HEK293T (cell line): ENCODE data around the gene FASTKD2.
"Not testable (repeated sequence)": the region's sequence is repeated elsewhere in the genome, so short reads cannot be mapped to it uniquely, and the experiment has no call there.

Experiments used
- CTCF ChIA-PET: fragments of 350-600 bp; formaldehyde crosslinking; extraction: SDS; loops from one replicate; lab custom pipeline; 2021; ENCODE audit warnings: antibody characterized with exemption, inconsistent platforms; lab: Yijun Ruan, JAX
- POLR2A ChIA-PET: fragments of 350-600 bp; formaldehyde crosslinking; extraction: SDS; loops from one replicate; lab custom pipeline; 2020; ENCODE audit warnings: antibody characterized with exemption, inconsistent platforms; lab: Yijun Ruan, JAX
- DNase-seq: peaks from one replicate; pipeline ENCODE4 v3.0.0; 2012; ENCODE audit warnings: mixed read lengths; ENCODE audit errors: extremely low spot score
- ARNT ChIP-seq: fragments of 450-650 bp; IDR thresholded peaks from 2 replicates; pipeline ENCODE4 v1.6.1; 2017; ENCODE audit warnings: mild to moderate bottlenecking
- BHLHE40 ChIP-seq: fragments of 450-650 bp; IDR thresholded peaks from 2 replicates; pipeline ENCODE4 v1.6.1; 2016; ENCODE audit warnings: mild to moderate bottlenecking, moderate library complexity, borderline replicate concordance
- CTBP1 ChIP-seq: fragments of 450-650 bp; IDR thresholded peaks from 2 replicates; pipeline ENCODE4 v1.6.1; 2016; ENCODE audit warnings: borderline replicate concordance
- ELF4 ChIP-seq: fragments of 450-650 bp; IDR thresholded peaks from 2 replicates; pipeline ENCODE4 v1.6.1; 2017; ENCODE audit warnings: antibody characterized with exemption
- FOXA1 ChIP-seq: fragments of 450-650 bp; IDR thresholded peaks from 2 replicates; pipeline ENCODE4 v1.6.1; 2016; ENCODE audit warnings: mild to moderate bottlenecking
- FOXK2 ChIP-seq: fragments of 450-650 bp; IDR thresholded peaks from 2 replicates; pipeline ENCODE4 v1.6.1; 2016; ENCODE audit warnings: mild to moderate bottlenecking
- FOXM1 ChIP-seq: fragments of 450-650 bp; IDR thresholded peaks from 2 replicates; pipeline ENCODE4 v1.6.1; 2017; ENCODE audit warnings: mild to moderate bottlenecking, borderline replicate concordance
- HDGF ChIP-seq: fragments of 450-650 bp; IDR thresholded peaks from 2 replicates; pipeline ENCODE4 v1.6.1; 2017; ENCODE audit warnings: antibody characterized with exemption, borderline replicate concordance
- L3MBTL2 ChIP-seq: fragments of 450-650 bp; conservative IDR thresholded peaks from 2 replicates; pipeline ENCODE4 v1.6.1; 2016; ENCODE audit warnings: mild to moderate bottlenecking
- LEF1 ChIP-seq: fragments of 450-650 bp; IDR thresholded peaks from 2 replicates; pipeline ENCODE4 v1.6.1; 2017; ENCODE audit warnings: mild to moderate bottlenecking, borderline replicate concordance
- NFRKB ChIP-seq: fragments of 450-650 bp; IDR thresholded peaks from 2 replicates; pipeline ENCODE4 v1.6.1; 2016; ENCODE audit warnings: mild to moderate bottlenecking, moderate library complexity
- PKNOX1 ChIP-seq: fragments of 450-650 bp; IDR thresholded peaks from 2 replicates; pipeline ENCODE4 v1.6.1; 2016
- SP1 ChIP-seq: fragments of 450-650 bp; IDR thresholded peaks from 2 replicates; pipeline ENCODE4 v1.6.1; 2017
- SUZ12 ChIP-seq: fragments of 450-650 bp; IDR thresholded peaks from 2 replicates; pipeline ENCODE4 v1.6.1; 2016; ENCODE audit warnings: mild to moderate bottlenecking
- TARDBP ChIP-seq: fragments of 450-650 bp; IDR thresholded peaks from 2 replicates; pipeline ENCODE4 v1.6.1; 2016
- ZNF384 ChIP-seq: fragments of 450-650 bp; IDR thresholded peaks from 2 replicates; pipeline ENCODE4 v1.6.1; 2016

The FASTKD2 gene

GRCh38 chr2:206800506-206801417, 35.4 kb downstream of the FASTKD2 start:
- ChIA-PET CTCF (interaction anchor here (0.7 to 1.7 kb wide), 4 partner anchors 106 to 824 kb away, joined by 3 to 9 read pairs (median 4); partner anchors contain the start of gene METTL21A), POLR2A (no interaction called here)
- TF ChIP-seq ELF4, result no peak
- DNase-seq, result peak; percentile 69

DNA sequence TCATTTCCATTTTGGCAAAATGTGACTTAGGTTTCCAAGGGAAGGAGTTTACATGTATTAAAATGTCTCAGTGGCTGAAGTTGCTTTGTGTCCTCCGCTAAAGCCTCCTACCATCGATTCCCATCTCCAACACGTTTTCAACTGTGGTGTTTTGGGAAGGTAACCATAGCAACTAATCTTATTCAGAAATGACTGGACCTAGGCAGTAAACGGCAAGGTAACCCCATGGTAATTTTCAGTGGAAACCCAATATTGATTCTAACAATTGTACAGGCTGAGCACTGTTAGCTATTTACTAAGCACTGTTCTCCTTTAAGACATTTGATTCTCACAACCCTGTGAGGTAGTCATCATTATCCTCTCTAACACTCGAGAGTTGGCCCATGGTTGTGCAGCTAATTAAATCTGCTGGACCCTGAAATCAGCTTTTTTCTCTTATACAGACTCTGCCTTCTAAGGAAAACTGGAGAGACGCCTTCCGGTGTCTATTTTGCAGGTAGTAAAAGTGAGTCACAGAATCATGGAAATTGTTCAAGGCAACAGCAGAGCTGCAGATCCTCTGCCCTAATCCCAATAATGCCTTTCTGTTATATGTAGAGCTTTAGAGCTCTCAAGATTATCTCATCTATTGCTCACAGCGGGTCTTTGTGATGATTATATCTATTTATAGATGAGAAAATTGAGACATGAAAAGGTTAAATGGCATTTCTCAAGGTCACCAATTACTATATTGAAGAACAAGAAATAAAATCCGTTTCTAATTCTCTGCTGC, 36.2 kb downstream of the FASTKD2 start:
- CTCF ChIA-PET, result interaction anchor here (1.7 kb wide), 1 partner anchor 672 kb away, joined by 9 read pairs; no protein-coding TSS in a partner anchor
- TF ChIP-seq FOXM1 (no peak), HDGF (no peak), ZNF384 (no peak), CTBP1 (no peak), BHLHE40 (no peak), NFRKB (no peak), LEF1 (no peak), SP1 (no peak), FOXK2 (no peak), L3MBTL2 (no peak), SUZ12 (no peak), PKNOX1 (no peak), TARDBP (no peak), FOXA1 (no peak), ARNT (no peak), ELF4 (no peak)

DNA sequence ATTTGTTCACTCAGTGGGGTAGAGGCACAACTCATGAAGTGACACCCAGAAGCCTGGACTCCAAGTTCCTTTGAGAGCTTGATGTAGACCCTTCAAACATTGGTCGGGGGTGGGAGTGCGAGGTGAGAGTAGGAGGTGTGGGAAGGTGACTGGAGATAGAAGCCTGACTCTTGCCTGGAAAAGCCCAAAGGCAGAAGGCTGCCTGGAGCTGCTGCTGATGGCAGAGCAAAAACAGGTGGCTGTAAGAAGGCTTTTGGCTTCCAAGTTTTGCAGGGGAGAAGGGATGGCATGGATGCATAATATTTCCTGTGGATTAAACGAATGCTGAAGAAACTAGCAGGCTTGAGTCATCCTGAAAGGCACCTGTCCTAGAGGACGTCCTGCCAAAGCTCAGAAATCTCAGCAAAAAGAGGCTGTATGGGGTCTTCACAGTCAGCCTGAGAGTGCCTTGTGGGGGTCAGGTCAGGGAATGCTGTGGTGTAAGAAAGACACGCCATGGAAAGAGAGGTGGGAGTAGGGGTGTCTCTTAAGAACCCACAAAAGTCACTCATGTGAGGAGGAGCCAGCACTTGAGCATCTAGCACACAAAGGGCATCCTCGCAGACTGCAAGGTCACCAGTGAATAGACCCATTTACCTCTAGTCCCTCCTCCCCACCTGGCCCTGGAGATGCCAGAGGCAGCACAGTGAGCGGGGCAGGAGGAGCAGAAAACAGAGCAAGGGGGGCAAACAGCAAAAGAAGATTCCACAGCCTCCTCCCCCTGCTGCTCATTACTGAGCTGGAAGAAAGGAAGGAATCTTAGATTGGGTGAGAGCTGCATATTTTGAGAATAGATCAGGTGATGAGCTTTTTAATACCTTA, 37.5 kb downstream of the FASTKD2 start:
- no peak for DNase-seq
- ChIA-PET POLR2A (no interaction called here), CTCF (interaction anchor here (0.7 to 1.2 kb wide), 2 partner anchors 21 to 667 kb away, joined by 4 read pairs; no protein-coding TSS in a partner anchor)
- TF ChIP-seq HDGF (no peak), ZNF384 (no peak), BHLHE40 (no peak), FOXA1 (no peak), ELF4 (no peak), SUZ12 (no peak), ARNT (no peak), PKNOX1 (no peak), FOXK2 (no peak), L3MBTL2 (no peak), TARDBP (no peak), LEF1 (no peak), CTBP1 (no peak)

More for the DNA sequence above, 36.2 kb downstream of the FASTKD2 start:
- DNase-seq, result no peak
- POLR2A ChIA-PET, result no interaction called here

- ChIA-PET CTCF (no interaction called here), POLR2A (no interaction called here)
- TF ChIP-seq ELF4 (no peak), BHLHE40 (no peak), LEF1 (no peak)
- DNase-seq, result no peak
Measured at GRCh38 chr2:206804326-206804725, 38.9 kb downstream of the FASTKD2 start.

DNA sequence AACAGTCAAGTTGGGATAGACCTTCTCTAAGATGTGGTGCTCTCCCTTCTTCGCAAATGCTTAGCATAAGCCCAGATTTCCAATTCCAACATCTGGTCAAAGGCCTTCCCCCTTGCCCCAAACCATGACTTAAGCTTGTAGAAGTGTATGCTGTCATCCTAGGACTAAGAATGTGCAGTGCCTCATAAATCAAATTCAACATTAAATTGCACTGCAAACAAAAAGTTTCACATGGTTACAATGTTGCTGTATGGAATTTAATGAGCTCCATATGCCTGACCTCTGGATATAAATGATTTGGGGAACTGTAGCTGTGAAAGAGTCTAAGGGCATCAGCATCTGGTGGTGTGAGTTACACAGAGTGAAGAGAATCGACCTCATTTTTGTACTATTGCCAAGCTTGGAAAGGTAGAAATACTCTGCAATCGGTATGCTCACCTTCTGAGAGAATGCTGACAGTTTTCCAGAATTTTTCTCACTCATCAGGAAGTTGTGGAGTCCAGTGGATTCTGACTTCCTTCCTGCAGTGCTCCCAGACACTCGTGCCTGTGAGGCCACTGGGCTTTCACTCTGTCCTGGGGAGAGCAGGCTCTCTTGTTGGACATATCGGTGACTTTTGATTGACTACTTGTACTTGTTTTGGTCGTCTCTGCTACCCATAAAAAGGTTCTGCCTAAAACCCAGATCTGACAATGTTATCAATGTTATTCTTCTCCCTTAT, 40.6 kb downstream of the FASTKD2 start:
- ChIA-PET CTCF (interaction anchor here (0.6 kb wide), 1 partner anchor 820 kb away, joined by 3 read pairs; no protein-coding TSS in a partner anchor), POLR2A (no interaction called here)
- TF ChIP-seq FOXK2 (no peak), ZNF384 (no peak), PKNOX1 (peak; percentile 26; the same call in 1 of the 2 replicates)
- DNase-seq, result no peak

- CTCF ChIA-PET, DNase-seq, POLR2A ChIA-PET: not testable (repeated sequence)
Measured at GRCh38 chr2:206807624-206808023, 42.2 kb downstream of the FASTKD2 start.

DNA sequence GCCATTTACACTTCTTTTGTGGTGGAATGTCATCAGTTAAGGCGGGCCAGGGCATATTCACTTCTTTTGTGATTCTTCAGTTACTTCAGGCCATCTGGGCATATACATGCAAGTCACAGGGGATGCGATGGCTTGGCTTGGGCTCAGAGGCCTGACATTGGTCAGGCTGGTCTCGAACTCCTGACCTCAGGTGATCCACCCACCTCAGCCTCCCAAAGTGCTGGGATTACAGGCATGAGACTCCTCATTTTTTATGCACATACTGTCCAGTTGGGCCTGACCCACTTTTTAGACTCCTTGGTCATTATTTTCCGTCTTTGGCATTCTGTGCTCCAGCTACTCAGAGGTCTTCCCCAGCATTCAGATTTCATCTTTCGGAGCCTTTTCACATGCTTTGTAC, 47.1 kb downstream of the FASTKD2 start:
- DNase-seq, CTCF ChIA-PET, POLR2A ChIA-PET: not testable (repeated sequence)
